Activated CD4-positive, alpha-beta T cell treated with anti-CD3 and anti-CD28 coated beads, Interleukin-2, Interleukin-4, amounts not matched to agents 100 ng/mL and 50 ng/mL, durations not matched to agents 16 hours and 8 hours (primary cell): ENCODE measurements around the gene MYRFL.
"Not testable (repeated sequence)": the region's sequence is repeated elsewhere in the genome, so short reads cannot be mapped to it uniquely, and the experiment has no call there.

ENCODE experiments used
- DNase-seq: peaks from one replicate; pipeline ENCODE4 v3.0.0-alpha.2; 2020; ENCODE audit warnings: low spot score

Gene MYRFL

DNA sequence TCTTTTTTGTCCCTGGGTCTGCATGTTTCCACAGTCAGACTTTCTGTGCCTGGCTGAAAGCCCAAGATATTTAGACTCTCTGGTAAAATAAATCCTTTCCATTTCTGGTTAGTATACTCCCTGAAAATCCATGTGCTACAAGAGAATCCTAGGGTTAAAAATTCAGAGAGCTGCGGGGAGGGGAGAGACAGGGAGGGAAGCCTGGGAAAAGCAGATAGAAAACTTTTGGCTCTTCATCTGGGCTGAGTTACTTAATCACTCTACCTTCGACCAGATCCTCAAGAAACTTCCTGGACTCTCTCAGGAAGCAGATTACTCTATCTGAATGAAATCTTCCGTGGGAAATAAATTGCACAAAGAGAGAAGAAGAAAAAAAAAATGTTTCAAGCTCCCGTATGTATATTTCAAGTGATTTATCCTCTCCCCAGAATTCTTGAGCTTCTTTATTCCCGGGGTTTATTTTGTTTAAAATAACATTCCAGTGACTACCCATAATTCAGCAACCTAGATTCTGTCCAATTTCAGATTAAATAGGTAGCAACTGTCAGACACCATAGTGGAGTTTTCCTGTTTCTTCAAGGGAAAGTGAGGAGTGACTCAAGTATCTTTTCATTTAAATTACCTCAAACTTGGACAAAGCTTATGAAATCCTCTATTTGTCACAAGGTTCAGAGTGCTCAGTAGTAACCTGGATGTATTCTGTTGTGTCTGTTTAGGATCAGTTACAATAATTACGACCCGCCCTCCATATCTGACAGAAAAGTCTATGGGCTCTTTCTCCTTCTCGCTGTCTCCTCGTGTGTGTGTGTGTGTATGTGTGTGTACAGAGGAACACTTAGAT is 163.7 kb downstream of the MYRFL start:
- no peak for DNase-seq

DNA sequence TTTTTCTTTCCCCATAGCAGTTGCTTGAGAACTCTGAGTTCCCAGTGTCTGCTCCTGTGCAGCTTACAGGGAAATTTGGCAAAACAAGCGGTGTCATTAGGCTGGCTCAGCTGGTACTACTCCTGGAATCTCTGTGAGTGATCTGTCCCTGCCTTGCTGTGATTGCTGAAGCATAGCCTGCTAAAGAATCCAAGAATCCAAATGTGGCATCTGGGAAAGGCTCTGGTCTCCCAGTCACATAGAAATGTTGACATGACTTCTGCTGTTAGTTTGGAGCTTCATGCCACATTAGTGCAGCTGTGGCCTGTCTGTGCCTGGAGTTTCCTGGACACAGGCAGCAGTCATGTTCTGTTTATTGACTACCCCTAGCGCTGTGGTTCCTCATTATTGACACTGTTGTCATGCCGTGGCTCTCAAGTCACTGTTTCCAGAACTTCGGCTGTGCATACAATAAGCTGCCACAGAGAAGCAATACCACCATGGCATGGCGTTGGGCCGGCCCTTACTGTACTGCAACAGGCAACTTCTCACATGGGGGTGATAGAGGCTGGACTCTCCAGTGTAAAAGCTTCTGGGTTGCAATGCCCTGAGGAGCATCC is 166.8 kb downstream of the MYRFL start:
- DNase-seq: no peak

DNA sequence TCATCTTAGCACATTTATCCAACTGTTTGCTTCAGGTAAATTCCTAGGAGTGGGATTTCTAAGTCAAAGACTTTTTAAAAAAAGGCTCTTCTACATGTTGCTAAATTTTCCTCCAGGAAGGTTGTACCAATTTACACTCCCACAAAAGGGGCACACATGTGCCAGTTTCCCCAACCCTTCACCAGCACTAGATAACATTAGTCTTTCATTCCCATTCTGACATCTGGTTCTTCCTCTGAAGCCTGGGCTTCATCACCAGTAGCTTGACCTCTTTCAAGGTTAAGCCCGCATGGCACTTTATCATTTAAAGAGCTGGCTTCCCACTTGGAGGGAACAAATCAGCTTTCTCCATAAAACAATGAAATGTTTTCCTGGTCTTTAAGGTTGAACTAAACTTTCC is 168.4 kb downstream of the MYRFL start:
- no peak for DNase-seq

DNA sequence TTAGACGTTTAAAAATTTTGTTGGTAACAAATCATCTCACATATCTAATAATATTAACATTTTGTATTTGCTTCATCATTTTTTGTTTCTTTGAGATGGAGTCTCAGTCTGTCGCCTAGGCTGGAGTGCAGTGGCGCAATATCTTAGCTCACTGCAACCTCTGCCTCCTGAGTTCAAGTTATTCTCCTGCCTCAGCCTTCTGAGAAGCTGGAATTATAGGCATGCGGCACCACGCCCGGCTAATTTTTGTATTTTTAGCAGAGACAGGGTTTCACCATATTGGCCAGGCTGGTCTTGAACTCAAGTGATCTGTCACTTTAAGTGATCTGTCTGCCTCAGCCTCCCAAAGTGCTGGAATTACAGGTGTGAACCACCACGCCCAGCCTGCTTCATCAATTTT is 169.1 kb downstream of the MYRFL start:
- not testable (repeated sequence) for DNase-seq

DNA sequence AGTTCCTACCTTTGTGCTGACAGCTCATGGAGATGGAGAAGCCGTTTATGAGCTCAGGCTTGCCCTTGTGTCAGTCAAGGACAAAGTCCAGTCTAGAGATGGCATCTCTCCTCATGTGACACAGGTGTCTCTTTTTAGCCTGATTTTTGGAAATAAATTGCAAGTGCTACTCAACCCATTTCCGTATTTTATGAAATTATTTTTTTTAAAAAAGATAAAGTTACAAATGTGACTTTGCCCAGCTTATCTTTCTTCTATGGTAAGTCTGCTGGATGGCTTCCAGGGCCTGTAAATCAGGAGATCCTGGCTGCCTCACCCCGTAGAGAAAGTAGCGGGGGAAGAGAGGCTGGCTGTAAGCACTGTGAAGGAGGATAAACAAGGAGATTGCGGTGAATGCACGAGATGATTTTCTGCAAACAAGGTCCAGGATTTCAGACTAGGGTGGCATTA is 169.7 kb downstream of the MYRFL start:
- no peak for DNase-seq

DNA sequence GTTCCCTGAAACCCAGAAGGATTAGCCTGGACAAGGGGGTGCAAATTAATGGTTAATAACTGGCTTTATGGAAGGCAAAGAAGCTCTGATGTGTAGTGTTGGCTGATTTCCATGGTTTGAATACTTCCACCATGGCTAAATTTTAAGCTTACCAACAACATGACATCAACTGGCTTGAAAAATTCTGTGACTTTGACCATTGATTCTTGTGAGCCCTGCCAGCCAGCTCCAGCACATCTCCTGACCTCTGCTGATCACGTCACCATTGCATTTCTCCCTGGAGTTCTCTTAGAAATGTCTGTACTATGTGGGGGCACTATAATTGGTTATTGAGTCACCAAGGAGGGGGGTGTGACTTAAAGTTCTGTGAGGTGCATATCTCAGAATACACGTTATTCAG is 171.2 kb downstream of the MYRFL start:
- no peak for DNase-seq

DNA sequence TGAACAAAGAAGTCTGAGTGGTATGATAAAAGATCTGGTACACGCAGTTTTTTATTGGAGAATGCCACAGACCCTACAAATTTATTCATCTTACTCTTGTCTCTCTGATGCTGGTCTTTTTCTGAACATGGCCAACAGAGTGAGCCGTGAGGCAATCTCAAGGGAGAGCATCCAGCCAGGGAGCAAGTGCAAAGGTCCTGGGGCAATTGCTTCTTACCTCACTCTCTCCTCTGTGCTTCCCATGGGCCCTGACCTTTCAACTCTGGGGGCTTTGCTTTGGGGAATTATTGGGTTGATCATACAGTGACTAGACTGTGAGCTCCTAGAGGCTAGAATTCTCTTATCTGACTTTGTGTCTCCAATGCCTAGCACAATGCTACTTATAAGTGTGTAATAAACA is 171.7 kb downstream of the MYRFL start:
- DNase-seq: no peak

DNA sequence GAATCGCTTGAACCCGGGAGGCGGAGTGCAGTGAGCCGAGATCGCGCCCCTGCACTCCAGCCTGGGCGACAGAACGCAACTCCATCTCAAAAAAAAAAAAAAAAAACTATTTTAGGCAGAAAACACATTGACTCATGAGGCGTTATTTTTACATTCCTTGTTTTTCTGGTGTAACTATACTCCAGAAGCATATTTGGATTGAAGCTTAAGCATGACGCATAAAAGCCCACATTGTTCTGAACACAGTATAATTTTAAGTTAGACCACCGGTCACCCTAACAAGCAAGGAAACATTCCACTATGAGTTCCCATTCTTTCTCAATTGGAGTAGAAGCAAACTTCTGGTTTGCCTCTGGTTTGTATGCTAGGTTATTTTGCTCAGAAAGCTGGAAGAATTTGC is 173.0 kb downstream of the MYRFL start:
- DNase-seq: no peak

DNA sequence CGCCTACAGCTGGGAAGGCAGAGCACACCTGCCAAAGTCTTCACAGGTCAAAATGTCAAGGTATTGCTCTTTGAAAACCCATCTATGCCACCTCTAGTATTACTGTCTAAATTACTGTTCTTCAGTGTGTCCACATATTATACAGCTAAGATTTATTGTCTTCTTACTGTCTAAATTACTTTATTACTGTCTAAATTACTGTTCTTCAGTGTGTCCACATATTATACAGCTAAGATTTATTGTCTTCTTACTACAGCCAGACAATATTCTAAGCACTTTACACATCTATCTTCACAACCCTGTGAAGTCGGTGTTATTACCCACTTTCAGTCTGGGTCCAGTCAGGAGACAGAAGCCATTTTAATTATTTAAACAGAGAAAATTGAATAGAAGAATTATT is 173.9 kb downstream of the MYRFL start:
- DNase-seq: no peak

DNA sequence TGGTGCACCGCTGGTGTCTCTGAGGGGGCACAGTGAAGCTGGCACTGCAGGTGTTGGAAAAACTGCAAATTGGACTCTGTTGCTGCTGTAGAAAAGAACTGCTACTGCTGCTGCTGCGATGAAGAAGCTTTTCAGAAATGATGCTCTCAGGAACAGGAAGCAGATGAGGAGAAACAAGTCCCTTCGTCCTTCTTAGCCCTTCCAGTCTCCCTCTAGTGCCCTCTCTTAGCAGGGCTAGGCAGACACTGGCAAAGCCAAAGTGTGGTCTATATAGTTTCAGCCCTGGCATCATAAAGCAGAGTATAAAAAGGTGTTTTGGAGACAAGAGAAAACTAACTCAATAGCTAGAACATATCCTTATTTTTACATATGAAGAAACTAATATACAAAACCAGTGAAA is 174.5 kb downstream of the MYRFL start:
- no peak for DNase-seq

DNA sequence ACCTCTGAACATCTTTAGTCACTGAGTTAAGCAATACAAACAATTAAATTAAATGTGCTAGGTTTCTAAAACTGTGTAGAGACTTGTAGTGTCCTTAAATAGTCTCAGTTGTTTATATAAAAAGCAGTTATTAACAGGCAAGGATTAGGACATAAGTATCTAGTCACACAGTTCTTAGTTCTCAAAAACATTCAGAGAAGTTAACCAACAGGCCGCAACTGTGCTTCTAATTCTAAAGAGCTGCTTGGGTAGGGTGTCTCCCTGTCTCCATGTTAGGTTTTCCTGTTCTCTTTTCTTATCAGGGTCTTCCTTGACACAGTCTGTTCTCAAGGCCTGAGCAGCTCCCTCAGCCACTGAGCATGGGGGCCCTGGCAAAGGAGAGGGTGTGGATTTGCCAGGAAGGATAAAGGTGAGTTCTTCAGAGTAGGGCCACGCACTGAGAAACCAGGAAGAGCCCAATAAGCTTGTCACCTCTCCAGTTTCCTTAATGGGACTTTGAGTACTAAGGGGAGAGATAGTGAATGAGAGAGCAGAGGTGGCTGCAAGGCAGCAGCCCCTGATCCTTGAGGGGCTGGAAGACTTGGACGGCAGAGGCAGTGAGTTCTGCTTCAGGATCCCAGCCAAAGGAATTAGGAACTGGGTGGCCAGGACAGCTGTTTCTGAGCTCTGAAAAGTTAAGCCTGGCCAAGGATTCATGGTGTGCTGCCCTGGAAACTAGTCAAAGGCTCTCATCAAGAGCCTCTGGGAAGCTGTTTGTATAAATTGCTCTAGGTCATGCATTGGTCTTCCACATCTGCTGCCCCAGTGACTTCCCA is 177.3 kb downstream of the MYRFL start:
- no peak for DNase-seq

DNA sequence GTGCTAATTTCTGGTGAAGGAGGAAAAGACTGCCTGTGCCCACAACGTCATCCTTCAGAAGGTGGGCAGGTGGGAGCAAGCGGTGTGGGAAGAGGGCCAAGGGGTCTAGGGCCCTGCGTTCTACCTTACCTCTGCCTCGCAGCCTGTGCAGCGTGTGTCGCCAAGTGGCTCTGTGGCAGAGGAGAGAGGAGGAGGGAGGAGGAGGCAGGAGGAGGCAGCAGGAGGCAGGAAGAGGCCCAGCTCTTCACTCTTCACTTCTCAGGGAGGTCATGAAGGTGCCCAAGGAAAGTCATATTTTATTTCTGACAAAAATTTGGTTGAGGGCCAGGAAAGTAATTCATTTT is 177.9 kb downstream of the MYRFL start:
- no peak for DNase-seq

DNA sequence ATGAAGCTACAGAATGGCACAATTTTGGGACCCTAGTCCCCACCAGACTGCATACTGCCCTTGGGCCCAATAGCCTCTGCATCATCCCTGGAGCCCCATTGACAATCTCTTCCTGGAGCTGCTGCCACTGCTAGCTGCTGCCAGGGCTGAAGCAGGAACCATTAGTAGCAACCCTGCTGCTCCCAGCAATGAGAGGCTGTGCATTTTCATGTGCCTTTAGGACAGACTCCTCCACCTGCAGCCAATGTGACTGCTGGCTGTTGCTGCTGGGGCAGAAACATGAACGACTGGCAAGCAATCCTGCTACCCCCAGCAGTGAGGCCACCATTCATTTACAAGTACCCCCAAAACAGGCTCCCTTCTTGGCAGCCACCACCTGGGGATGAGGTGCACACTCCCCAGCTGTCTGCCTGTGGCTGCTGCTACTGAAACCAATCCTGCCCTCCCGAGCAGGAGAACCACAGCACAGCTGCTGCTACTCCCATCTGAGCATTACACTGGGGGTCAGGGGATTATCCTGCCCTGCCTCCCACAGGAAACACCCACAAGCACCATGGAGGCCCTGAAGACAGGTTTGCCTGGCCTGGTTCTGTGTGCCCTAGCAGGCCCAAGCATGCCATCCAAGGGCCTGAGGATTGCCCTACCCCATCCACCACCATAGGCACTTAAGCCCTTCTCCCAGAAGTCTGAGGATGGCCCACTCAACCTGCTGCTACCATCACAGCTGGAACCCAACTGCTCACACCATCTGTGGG is 181.0 kb downstream of the MYRFL start:
- no peak for DNase-seq

DNA sequence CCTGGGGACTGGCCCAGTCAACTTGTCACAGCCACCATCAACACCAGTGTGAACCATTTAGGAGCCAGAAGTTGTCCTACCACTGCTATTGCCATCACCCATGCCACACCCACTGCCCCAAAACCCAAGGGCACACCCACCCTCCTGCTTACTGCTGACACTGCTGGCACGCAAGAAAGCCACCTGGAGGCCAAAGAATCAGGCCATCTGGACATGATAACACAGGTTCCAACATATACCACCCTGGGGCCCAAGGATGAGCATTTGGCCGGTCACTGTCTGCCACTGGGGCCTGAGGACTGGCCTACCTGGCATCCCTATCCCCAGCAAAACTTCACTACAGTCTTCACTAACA is 181.6 kb downstream of the MYRFL start:
- DNase-seq: no peak

DNA sequence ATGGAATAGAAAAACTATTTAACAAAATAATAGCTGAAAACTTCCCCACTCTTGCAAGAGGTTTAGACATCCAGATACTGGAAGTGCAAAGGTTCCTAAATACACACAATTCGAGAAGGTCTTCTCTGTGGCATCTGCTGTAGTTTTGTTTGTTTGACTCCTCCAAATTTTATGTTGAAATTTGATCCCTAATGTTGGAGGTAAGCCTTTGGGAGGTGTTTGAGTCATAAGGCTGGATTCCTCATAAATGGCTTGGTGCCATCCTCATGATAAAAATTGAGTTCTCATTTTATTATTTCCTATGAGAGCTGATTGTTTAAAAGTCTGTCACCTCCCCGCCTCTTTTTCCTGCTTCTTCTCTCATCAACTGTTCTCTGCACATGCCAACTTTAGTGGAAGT is 182.7 kb downstream of the MYRFL start:
- no peak for DNase-seq
